Fibroblast of lung (primary cell): Measurements from ENCODE around the gene ABL2.

Source experiments
- EZH2 ChIP-seq: IDR thresholded peaks from 2 replicates; pipeline ENCODE4 v1.5.1; 2012; ENCODE audit warnings: low read length, control low read depth, mild to moderate bottlenecking; ENCODE audit errors: missing control alignments
- TF ChIP-seq, protein P1 (sequence below), 2 donors: IDR thresholded peaks in 1 of 2; conservative IDR thresholded peaks in 1 of 2; 1 replicate in 1 of 2; 2 replicates in 1 of 2; pipeline ENCODE4 v1.5.1; 2011 to 2012; ENCODE audit warnings: low read length in 2 of 2, control low read depth in 1 of 2, inconsistent platforms in 1 of 2, low read depth in 1 of 2, mild to moderate bottlenecking in 1 of 2

DNA sequence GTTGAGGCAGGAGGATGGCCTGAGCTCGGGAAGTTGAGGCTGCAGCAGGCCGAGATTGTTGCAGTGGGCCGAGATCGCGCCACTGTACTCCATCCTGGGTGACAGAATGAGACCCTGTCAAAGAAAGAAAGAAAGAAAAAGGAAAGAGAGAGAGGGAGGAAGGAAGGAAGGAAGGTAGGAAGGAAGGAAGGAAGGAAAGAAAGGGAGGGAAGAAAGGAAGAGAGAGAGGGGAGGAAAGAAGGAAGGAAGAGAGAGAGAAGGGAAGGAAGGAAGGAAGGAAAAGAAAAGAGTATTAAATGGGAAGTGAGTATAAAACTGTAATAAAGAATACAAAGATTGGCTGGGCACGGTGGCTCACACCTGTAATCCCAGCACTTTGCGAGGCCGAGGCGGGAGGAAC is 18.4 kb upstream of the ABL2 start:
- TF ChIP-seq, protein P1, sequence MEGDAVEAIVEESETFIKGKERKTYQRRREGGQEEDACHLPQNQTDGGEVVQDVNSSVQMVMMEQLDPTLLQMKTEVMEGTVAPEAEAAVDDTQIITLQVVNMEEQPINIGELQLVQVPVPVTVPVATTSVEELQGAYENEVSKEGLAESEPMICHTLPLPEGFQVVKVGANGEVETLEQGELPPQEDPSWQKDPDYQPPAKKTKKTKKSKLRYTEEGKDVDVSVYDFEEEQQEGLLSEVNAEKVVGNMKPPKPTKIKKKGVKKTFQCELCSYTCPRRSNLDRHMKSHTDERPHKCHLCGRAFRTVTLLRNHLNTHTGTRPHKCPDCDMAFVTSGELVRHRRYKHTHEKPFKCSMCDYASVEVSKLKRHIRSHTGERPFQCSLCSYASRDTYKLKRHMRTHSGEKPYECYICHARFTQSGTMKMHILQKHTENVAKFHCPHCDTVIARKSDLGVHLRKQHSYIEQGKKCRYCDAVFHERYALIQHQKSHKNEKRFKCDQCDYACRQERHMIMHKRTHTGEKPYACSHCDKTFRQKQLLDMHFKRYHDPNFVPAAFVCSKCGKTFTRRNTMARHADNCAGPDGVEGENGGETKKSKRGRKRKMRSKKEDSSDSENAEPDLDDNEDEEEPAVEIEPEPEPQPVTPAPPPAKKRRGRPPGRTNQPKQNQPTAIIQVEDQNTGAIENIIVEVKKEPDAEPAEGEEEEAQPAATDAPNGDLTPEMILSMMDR (conservative IDR thresholded peaks at IDR 0.05 in 1 of 2, IDR thresholded peaks at IDR 0.05 in 1 of 2; ENCODE audit: low read depth in 1 of 2, low read length in 2 of 2): no peak
- TF ChIP-seq EZH2: no peak
